Osteoblast (primary cell): ENCODE data around the gene APOC1. TPM values are rescaled to one million over a fixed set of nuclear protein-coding genes. Genes with fewer than 3 reads are reported as not detected.
"Not testable (repeated sequence)": the region's sequence is repeated elsewhere in the genome, so short reads cannot be mapped to it uniquely, and the experiment has no call there.

ENCODE experiments used
- DNase-seq: peaks from one replicate; pipeline ENCODE4 v3.0.0; 2011; ENCODE audit warnings: low spot score, mixed read lengths; ENCODE audit not compliant: insufficient read length; ENCODE audit errors: missing footprints
- H2AFZ ChIP-seq: 2 replicates; pipeline ENCODE4 v1.6.0; 2011; ENCODE audit warnings: mild to moderate bottlenecking, low read length
- H3K27ac ChIP-seq: 2 replicates; pipeline ENCODE4 v1.5.1; 2011; ENCODE audit warnings: mild to moderate bottlenecking, low read depth, low read length, moderate library complexity
- H3K27me3 ChIP-seq: 2 replicates; pipeline ENCODE4 v1.6.0; 2012; ENCODE audit warnings: mild to moderate bottlenecking, control low read depth, inconsistent platforms, low read length, moderate library complexity; ENCODE audit not compliant: insufficient read depth
- H3K36me3 ChIP-seq: 2 replicates; pipeline ENCODE4 v1.5.1; 2011; ENCODE audit warnings: mild to moderate bottlenecking, low read length, control low read depth, moderate library complexity; ENCODE audit not compliant: insufficient read depth
- H3K4me1 ChIP-seq: 2 replicates; pipeline ENCODE4 v1.5.1; 2011; ENCODE audit warnings: mild to moderate bottlenecking, low read length, control low read depth, moderate library complexity; ENCODE audit not compliant: insufficient read depth
- H3K4me2 ChIP-seq: 2 replicates; pipeline ENCODE4 v1.6.0; 2011; ENCODE audit warnings: mild to moderate bottlenecking, low read length; ENCODE audit not compliant: insufficient read depth
- H3K4me3 ChIP-seq: fragments of 200-600 bp; sonication (generic); 3 replicates; pipeline ENCODE4 v1.5.1; 2012; ENCODE audit warnings: mild to moderate bottlenecking, low read length, inconsistent platforms; ENCODE audit not compliant: insufficient read depth
- H3K79me2 ChIP-seq: 2 replicates; pipeline ENCODE4 v1.6.0; 2012; ENCODE audit warnings: mild to moderate bottlenecking, low read length, control low read depth, inconsistent platforms; ENCODE audit not compliant: insufficient read depth
- H3K9me3 ChIP-seq: 2 replicates; pipeline ENCODE4 v1.5.1; 2011; ENCODE audit warnings: low read depth, low read length, control low read depth
- H4K20me1 ChIP-seq: 2 replicates; pipeline ENCODE4 v1.6.0; 2012; ENCODE audit warnings: mild to moderate bottlenecking, low read length, control low read depth; ENCODE audit not compliant: insufficient read depth
- total RNA-seq: library from RNA; depleted of rRNA; stranded (reverse); fragments of >200 nt; gene quantifications from 2 replicates; pipeline ENCODE4 v1.2.3, GENCODE V29; 2012
- TF ChIP-seq, protein P1 (sequence below): IDR thresholded peaks from 2 replicates; pipeline ENCODE4 v1.5.1; 2011; ENCODE audit warnings: mild to moderate bottlenecking, low read depth, low read length, moderate library complexity; ENCODE audit errors: extremely low read depth

The APOC1 gene
- total RNA-seq = 1.2 and 1.4 TPM in 2 replicates

GRCh38 chr19:44914433-44915206, at the start of gene APOC1:
APOC1 (plus strand) TSS chr19:44914608; CDS start chr19:44914892, 284 bp downstream.
- not testable (repeated sequence) for H3K9me3 ChIP-seq, H3K36me3 ChIP-seq, H4K20me1 ChIP-seq, H3K79me2 ChIP-seq, H3K27me3 ChIP-seq, H3K4me1 ChIP-seq
- peak; percentile 99 for DNase-seq
- Histone ChIP-seq H3K4me2 (peak within 1 kb of the TSS; percentile 81), H3K27ac (peak within 1 kb of the TSS; percentile 66), H3K4me3 (peak within 1 kb of the TSS; percentile 70), H2AFZ (peak within 1 kb of the TSS; percentile 90)

DNA sequence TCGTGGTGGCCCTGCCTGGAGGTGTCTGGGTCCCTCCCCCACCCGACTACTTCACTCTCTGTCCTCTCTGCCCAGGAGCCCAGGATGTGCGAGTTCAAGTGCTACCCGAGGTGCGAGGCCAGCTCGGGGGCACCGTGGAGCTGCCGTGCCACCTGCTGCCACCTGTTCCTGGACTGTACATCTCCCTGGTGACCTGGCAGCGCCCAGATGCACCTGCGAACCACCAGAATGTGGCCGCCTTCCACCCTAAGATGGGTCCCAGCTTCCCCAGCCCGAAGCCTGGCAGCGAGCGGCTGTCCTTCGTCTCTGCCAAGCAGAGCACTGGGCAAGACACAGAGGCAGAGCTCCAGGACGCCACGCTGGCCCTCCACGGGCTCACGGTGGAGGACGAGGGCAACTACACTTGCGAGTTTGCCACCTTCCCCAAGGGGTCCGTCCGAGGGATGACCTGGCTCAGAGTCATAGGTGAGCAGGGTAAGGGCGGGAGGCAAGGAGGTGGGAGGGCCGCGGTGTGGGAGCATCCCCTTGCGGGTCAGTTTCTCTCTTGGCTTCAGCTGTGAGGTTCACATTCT, 49.1 kb upstream of the APOC1 start:
- no peak overlapping the region for H3K4me3 ChIP-seq
- H3K27ac ChIP-seq = no peak overlapping the region
- no peak overlapping the region for H2AFZ ChIP-seq
- no peaks in the 10 kb centered on the region for H3K9me3 ChIP-seq
- H3K4me1 ChIP-seq = peaks cover 9% of the 10 kb centered on the region
- H3K4me2 ChIP-seq = no peak overlapping the region
- peaks cover 15% of the 10 kb centered on the region for H4K20me1 ChIP-seq
- no peak for DNase-seq
- no peaks in the 10 kb centered on the region for H3K27me3 ChIP-seq
- H3K36me3 ChIP-seq = peaks cover 12% of the 10 kb centered on the region
- peaks cover 34% of the 10 kb centered on the region for H3K79me2 ChIP-seq
- TF ChIP-seq, protein P1, sequence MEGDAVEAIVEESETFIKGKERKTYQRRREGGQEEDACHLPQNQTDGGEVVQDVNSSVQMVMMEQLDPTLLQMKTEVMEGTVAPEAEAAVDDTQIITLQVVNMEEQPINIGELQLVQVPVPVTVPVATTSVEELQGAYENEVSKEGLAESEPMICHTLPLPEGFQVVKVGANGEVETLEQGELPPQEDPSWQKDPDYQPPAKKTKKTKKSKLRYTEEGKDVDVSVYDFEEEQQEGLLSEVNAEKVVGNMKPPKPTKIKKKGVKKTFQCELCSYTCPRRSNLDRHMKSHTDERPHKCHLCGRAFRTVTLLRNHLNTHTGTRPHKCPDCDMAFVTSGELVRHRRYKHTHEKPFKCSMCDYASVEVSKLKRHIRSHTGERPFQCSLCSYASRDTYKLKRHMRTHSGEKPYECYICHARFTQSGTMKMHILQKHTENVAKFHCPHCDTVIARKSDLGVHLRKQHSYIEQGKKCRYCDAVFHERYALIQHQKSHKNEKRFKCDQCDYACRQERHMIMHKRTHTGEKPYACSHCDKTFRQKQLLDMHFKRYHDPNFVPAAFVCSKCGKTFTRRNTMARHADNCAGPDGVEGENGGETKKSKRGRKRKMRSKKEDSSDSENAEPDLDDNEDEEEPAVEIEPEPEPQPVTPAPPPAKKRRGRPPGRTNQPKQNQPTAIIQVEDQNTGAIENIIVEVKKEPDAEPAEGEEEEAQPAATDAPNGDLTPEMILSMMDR = no peak

DNA sequence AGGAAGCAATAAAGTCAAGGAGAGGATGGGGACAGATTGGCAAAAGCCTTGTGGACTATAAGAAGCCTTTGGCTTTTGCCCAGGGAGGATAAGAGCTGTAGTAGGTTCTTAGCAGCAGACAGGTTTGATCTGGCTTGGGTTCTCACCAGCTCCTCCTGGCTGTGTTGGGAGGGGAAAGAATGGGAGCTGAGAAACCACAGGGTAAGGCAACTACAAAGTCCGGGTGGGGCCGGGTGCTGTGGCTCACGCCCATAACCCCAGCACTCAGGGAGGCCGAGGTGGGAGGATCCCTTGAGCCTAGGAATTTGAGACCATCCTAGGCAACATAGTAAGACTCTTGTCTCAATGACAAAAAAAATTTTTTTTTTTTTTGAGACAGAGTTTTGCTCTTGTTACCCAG, 47.7 kb upstream of the APOC1 start:
- Histone ChIP-seq H4K20me1 (peaks cover 15% of the 10 kb centered on the region), H3K4me3 (no peak overlapping the region), H3K4me1 (peaks cover 11% of the 10 kb centered on the region), H2AFZ (no peak overlapping the region), H3K79me2 (peaks cover 27% of the 10 kb centered on the region), H3K27me3 (no peaks in the 10 kb centered on the region), H3K36me3 (peaks cover 18% of the 10 kb centered on the region), H3K27ac (no peak overlapping the region), H3K9me3 (no peaks in the 10 kb centered on the region), H3K4me2 (no peak overlapping the region)
- no peak for DNase-seq
- TF ChIP-seq, protein P1 = no peak

- H3K27me3 ChIP-seq = no peaks in the 10 kb centered on the region
- H3K79me2 ChIP-seq = peaks cover 20% of the 10 kb centered on the region
- H3K36me3 ChIP-seq = peaks cover 27% of the 10 kb centered on the region
- no peak overlapping the region for H2AFZ ChIP-seq
- peak; percentile 36 for DNase-seq
- H3K4me2 ChIP-seq = no peak overlapping the region
- H3K4me3 ChIP-seq = no peak overlapping the region
- H3K4me1 ChIP-seq = peaks cover 11% of the 10 kb centered on the region
- TF ChIP-seq, protein P1 = no peak
- peaks cover 18% of the 10 kb centered on the region for H4K20me1 ChIP-seq
- no peaks in the 10 kb centered on the region for H3K9me3 ChIP-seq
- H3K27ac ChIP-seq = no peak overlapping the region
Measured at GRCh38 chr19:44867578-44867977, 46.8 kb upstream of the APOC1 start.
